GM18867 (cell line): ENCODE results near the gene WDR3.
A peak's percentile ranks its signal among the peaks of the same experiment; 100 is the strongest.

ENCODE experiments used
- ATAC-seq: cut with Tn5 transposase; IDR thresholded peaks from one replicate; pipeline ENCODE4 v1.9.1; 2021; ENCODE audit warnings: mild to moderate bottlenecking, moderate library complexity; ENCODE audit not compliant: unreplicated experiment

The WDR3 gene

DNA sequence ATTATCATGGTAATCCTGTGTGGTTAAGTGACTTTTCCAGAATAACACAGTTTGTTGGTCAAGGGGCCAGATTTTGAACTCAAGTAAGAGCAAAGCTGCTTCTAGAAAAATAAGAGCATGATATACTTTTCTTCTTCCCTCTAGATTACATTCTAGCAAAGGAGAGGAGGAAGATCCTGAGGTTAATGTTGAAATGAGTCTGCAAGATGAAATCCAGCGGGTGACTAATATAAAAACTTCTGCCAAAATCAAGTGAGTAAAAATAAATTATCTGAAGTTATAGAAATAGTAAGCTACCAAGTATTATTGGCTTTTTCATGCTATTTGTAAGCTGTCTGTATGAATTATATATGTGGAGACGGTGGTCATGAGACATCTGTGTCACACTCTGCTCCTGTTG lies 12.8 kb downstream of the WDR3 start:
- ATAC-seq: no peak

DNA sequence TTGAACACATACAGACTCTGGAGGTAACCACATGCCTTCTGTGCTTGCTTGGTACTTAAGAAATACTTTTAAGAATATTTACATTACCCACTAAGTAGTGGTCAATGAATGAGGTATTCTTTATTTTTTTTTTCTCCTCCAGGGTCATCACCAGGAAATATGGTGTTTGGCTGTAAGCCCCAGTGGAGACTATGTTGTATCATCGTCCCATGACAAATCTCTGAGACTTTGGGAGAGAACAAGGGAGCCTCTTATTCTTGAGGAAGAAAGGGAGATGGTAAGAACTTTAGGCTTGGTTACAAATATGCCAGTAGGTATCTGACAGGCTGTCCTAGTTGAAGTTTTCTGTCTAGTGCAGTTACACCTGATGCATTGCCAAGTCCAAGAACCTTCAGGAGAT lies 22.8 kb downstream of the WDR3 start:
- ATAC-seq: no peak

DNA sequence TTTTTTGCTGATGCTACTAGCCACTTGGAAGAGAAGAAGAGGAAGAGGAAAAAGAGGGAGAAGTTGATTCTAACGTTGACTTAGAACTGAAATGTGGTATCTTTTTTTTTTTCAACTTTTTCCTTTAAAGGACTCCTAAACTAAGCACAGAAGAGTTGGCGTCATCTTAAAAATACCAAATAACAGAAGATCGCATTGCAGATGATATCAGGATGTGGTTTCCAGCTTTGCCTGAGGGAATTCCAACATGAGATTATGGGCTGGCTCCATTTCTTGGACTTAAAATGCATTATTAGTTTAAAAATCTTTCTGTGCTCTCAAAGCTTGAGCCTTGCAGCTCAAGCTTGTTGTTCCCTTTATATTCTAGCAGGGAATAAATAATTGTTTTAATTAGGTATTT lies 29.8 kb downstream of the WDR3 start:
- ATAC-seq: no peak

DNA sequence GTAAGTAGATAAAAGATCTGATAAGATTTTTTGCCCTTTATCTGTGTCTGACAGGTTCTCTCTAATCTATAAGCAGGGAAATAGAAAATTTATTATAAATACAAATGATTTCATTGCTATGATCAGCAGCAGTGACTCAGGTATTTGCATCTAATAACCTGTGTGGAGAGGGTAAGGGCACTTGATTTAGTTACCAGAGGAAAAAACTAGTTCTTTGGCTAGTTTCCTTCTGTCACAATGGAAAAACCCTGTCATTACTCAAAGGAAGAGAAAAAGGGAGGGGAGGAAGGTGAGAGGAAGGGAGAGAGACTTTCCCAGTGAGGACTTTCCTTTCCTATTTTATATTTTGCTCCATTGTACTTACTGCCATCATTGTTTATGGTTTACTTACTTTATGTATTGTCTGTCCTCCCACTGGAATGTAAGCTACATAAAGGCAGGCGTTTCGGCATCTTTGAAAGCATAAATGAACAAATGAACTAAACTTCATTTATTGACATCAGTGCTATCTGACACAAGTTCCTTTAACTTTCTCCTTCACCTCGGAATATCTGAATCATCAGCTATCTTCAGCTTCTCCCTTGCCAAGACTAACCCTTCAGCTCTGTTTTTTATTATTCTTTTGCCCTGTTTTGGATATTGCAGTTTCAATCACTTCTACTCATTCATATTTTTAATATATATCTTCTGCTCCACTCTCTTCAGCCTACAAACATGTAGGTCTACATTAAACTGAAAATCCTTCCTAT lies 34.9 kb downstream of the WDR3 start:
- ATAC-seq: no peak

- ATAC-seq: no peak
Observed at GRCh38 chr1:117967477-117967876, 37.9 kb downstream of the WDR3 start.

- no peak for ATAC-seq
Observed at GRCh38 chr1:117967881-117968280, 38.3 kb downstream of the WDR3 start.

DNA sequence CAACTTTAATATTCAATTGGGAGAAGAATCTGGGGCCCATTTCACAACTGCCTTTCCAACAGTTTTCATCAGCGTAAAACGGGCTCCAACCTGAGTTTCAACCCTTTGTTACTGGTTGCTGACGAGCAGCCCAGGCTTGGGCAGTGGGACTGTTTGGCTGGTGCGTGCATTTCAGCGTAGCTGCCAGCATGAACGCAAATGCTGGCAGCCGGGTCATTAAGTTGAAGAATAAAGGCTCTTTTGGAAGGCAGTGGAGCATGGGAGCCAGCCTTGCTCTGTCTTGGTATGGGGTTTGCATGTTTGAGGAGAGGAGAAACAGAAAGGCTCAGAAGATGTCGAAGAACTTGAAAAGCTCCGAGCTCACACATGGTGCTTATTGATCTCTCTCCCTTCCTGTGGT lies 40.7 kb downstream of the WDR3 start:
- no peak for ATAC-seq

DNA sequence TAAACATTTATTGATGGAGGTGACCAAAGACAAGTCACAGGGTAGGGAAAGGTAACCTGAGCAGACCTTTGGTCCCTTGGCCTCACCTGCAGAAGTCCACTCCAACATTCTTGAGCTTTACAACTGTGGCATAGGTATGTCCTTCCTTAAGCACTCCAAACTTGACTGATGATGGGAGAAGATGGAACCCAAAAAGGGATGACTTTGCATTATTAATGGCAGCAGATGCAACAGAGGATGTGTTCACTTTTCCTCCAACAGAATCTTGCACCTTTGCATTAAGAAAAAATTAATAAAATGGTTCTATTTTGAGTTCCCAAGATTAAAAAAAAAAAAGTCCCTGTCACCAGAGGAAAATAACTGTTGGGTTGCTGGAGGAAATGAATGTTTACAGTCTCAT lies 42.2 kb downstream of the WDR3 start:
- no peak for ATAC-seq

GRCh38 chr1:117976381-117976780 lies 46.8 kb downstream of the WDR3 start:
- no peak for ATAC-seq

- no peak for ATAC-seq
Observed at GRCh38 chr1:117981455-117982192, 52.1 kb downstream of the WDR3 start.

- ATAC-seq: no peak
Observed at GRCh38 chr1:117985239-117985638, 55.7 kb downstream of the WDR3 start.

DNA sequence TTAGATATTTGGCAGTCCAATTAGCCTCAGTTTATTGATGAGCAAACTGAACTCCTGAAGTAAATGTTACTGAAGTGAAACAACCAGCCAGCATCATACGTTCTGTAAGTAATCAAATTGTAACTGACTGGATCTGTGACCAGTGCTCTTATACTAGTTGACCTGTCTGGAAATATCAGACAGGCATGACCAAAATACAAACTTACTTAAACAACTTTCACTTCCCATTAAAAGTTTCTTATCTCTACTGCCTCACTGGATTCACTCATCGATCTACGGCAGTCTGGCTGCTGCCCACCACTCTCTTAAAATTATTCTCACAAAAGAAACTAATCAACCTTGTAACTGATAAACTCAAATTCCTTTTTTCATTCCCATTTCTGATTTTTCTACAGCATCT lies 56.4 kb downstream of the WDR3 start:
- peak; percentile 54 for ATAC-seq

- no peak for ATAC-seq
Observed at GRCh38 chr1:118004312-118004711, 74.8 kb downstream of the WDR3 start.

DNA sequence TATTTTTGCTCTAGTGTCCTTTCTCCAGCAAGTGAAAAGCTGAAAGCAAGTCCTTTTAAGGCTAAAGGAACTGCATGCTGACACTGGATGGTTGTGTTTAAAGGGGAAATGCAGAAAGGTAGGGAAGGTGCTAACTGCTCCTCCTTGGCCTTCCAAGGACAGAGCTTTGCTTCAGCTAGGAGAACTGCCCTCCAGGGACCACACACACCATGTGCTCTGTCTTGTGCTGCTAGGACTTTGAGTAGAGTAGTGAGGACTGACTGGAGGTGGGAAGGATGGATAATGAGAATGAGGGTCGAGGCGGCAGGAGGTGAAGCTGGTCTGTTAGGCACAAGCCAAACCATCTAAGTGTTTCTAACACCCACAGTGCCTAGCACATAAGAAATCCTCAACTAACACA lies 77.9 kb downstream of the WDR3 start:
- no peak for ATAC-seq

- ATAC-seq: no peak
Observed at GRCh38 chr1:118008011-118008410, 78.5 kb downstream of the WDR3 start.

DNA sequence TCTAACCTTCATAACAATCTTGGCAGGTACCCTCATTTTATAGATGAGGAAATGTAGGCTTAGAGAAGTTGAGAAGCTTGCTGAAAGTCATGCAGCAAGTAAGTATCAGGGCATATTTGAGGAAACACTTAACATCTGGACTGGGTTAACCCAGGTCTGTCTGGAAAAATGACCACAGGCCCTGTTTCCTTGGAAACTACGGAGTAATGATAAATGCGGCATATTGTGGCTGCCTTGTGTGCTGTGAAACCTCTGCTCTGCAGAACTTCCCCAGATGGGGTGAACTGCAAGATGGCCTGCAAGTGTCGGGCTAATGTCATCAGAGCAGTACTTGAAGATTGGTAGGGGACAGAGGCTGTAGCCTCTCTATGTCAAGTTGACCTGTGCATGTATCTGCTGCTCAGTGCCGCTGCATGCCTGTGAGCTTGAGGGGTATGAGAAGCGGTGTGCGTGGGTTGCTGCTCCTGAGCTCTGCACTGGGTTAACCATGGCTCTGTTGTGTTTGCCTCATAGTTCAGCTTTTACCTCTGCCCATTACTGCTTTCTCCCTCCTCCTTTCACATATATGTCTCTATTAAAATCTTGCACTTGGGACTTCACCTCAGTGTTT lies 83.1 kb downstream of the WDR3 start:
- no peak for ATAC-seq

GRCh38 chr1:118013336-118013735 lies 83.8 kb downstream of the WDR3 start:
- ATAC-seq: no peak

DNA sequence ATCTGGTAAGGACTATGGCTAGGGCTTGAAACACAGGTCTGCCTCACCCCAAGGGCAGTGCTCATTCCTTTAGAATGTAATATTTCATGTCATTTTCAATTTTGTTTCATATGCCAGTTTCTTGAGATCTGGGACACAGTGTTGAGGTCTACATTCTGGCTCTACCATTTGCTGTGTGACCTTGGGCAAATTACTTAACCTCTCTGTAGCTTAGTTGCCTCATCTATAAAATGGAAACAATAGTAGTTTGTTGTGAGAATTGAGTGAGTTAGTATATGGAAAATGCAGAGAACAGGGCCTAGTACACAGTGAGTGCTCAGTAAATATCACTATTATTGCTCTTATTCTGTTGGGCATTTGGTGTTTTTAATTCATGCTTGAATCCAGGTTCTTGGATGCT lies 84.4 kb downstream of the WDR3 start:
- ATAC-seq: no peak
